ENCODE data around the gene ACTG1. TPM values are rescaled to one million over a fixed set of nuclear protein-coding genes. Genes with fewer than 3 reads are reported as not detected.
A peak's percentile ranks its signal among the peaks of the same experiment; 100 is the strongest.

Gene ACTG1
- total RNA-seq, 1 donor from 2014 or later: 4,184 TPM

- no peaks in the 10 kb centered on the region for H3K4me1 Mint-ChIP-seq (ENCODE audit: unreplicated experiment)
- no peak overlapping the region for H3K27ac Mint-ChIP-seq (ENCODE audit: unreplicated experiment)
- peak overlapping the region; percentile 15 for H3K4me3 Mint-ChIP-seq (ENCODE audit: unreplicated experiment)
- H3K9me3 Mint-ChIP-seq (ENCODE audit: unreplicated experiment): no peaks in the 10 kb centered on the region
- TF ChIP-seq CTCF (IDR thresholded peaks at IDR 0.05; ENCODE audit: unreplicated experiment): no peak
- no peak for DNase-seq (ENCODE audit: low spot score)
- no peaks in the 10 kb centered on the region for H3K36me3 Mint-ChIP-seq (ENCODE audit: low read depth, unreplicated experiment)
- H3K27me3 Mint-ChIP-seq (ENCODE audit: unreplicated experiment): peaks cover 20% of the 10 kb centered on the region
Measured at GRCh38 chr17:81477173-81477572, 35.4 kb downstream of the ACTG1 start.

GRCh38 chr17:81476635-81477034 is 36.0 kb downstream of the ACTG1 start:
- peaks cover 17% of the 10 kb centered on the region for H3K27me3 Mint-ChIP-seq (ENCODE audit: unreplicated experiment)
- H3K36me3 Mint-ChIP-seq (ENCODE audit: low read depth, unreplicated experiment): no peaks in the 10 kb centered on the region
- H3K27ac Mint-ChIP-seq (ENCODE audit: unreplicated experiment): no peak overlapping the region
- no peak for TF ChIP-seq CTCF (IDR thresholded peaks at IDR 0.05; ENCODE audit: unreplicated experiment)
- no peak for DNase-seq (ENCODE audit: low spot score)
- no peak overlapping the region for H3K4me3 Mint-ChIP-seq (ENCODE audit: unreplicated experiment)
- H3K4me1 Mint-ChIP-seq (ENCODE audit: unreplicated experiment): no peaks in the 10 kb centered on the region
- H3K9me3 Mint-ChIP-seq (ENCODE audit: unreplicated experiment): no peaks in the 10 kb centered on the region

GRCh38 chr17:81476097-81476496 is 36.5 kb downstream of the ACTG1 start:
- Mint-ChIP-seq H3K27me3 (ENCODE audit: unreplicated experiment) (peaks cover 17% of the 10 kb centered on the region), H3K27ac (ENCODE audit: unreplicated experiment) (no peak overlapping the region), H3K4me1 (ENCODE audit: unreplicated experiment) (no peaks in the 10 kb centered on the region), H3K9me3 (ENCODE audit: unreplicated experiment) (no peaks in the 10 kb centered on the region), H3K4me3 (ENCODE audit: unreplicated experiment) (no peak overlapping the region), H3K36me3 (ENCODE audit: low read depth, unreplicated experiment) (no peaks in the 10 kb centered on the region)
- TF ChIP-seq CTCF (IDR thresholded peaks at IDR 0.05; ENCODE audit: unreplicated experiment): no peak
- DNase-seq (ENCODE audit: low spot score): no peak

- H3K4me3 Mint-ChIP-seq (ENCODE audit: unreplicated experiment): no peak overlapping the region
- H3K9me3 Mint-ChIP-seq (ENCODE audit: unreplicated experiment): no peaks in the 10 kb centered on the region
- no peak overlapping the region for H3K27ac Mint-ChIP-seq (ENCODE audit: unreplicated experiment)
- H3K27me3 Mint-ChIP-seq (ENCODE audit: unreplicated experiment): peaks cover 14% of the 10 kb centered on the region
- H3K36me3 Mint-ChIP-seq (ENCODE audit: low read depth, unreplicated experiment): no peaks in the 10 kb centered on the region
- TF ChIP-seq CTCF (IDR thresholded peaks at IDR 0.05; ENCODE audit: unreplicated experiment): no peak
- DNase-seq (ENCODE audit: low spot score): no peak
- no peaks in the 10 kb centered on the region for H3K4me1 Mint-ChIP-seq (ENCODE audit: unreplicated experiment)
Measured at GRCh38 chr17:81474958-81475357, 37.6 kb downstream of the ACTG1 start.

- Mint-ChIP-seq H3K4me3 (ENCODE audit: unreplicated experiment) (no peak overlapping the region), H3K27me3 (ENCODE audit: unreplicated experiment) (peaks cover 10% of the 10 kb centered on the region), H3K9me3 (ENCODE audit: unreplicated experiment) (no peaks in the 10 kb centered on the region), H3K36me3 (ENCODE audit: low read depth, unreplicated experiment) (no peaks in the 10 kb centered on the region), H3K27ac (ENCODE audit: unreplicated experiment) (no peak overlapping the region), H3K4me1 (ENCODE audit: unreplicated experiment) (no peaks in the 10 kb centered on the region)
- TF ChIP-seq CTCF (IDR thresholded peaks at IDR 0.05; ENCODE audit: unreplicated experiment): no peak
- DNase-seq (ENCODE audit: low spot score): no peak
Measured at GRCh38 chr17:81473019-81473418, 39.6 kb downstream of the ACTG1 start.
